Measurements from ENCODE around the gene CCSER2.
"Not testable (repeated sequence)": the region's sequence is repeated elsewhere in the genome, so short reads cannot be mapped to it uniquely, and the experiment has no call there.

CCSER2 gene

DNA sequence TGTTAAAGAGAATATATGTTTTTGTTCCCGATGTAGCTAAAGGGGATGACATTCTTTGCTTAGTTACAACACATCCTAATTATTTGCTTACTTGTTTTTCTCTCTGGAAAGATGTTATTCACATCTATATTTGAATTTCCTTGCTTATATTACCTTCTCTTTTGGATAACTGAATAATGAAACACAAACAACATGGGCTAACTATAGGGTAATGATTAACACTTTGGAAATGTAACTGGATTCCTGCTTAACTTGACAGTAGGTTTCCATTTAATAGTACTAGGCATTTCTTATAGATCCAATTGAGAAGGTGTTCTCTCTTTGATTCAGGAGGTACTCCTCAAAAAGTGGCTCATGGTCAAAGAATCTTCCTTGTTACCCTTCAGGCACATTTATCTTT, 141.1 kb downstream of the CCSER2 start:
- DNase-seq, result no peak

DNA sequence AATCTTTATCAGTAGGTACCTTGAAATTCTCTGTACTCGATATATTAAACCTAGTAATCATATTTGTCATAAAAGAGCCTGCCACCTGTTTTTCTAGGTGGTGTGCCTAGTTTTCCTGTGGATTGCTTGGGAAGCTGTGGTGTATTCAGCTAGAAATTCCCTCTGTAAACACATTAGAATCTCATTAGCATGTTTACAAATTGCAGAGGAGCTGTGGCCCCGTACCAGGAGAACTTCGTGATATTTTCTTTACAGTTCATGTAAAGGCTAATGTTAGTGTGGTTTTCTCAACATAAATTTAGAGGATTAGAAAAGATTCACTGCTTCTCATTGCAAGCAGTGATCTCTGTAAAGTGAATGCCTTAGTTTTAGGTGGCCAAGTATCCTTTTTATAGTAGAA, 144.7 kb downstream of the CCSER2 start:
- no peak for DNase-seq

DNA sequence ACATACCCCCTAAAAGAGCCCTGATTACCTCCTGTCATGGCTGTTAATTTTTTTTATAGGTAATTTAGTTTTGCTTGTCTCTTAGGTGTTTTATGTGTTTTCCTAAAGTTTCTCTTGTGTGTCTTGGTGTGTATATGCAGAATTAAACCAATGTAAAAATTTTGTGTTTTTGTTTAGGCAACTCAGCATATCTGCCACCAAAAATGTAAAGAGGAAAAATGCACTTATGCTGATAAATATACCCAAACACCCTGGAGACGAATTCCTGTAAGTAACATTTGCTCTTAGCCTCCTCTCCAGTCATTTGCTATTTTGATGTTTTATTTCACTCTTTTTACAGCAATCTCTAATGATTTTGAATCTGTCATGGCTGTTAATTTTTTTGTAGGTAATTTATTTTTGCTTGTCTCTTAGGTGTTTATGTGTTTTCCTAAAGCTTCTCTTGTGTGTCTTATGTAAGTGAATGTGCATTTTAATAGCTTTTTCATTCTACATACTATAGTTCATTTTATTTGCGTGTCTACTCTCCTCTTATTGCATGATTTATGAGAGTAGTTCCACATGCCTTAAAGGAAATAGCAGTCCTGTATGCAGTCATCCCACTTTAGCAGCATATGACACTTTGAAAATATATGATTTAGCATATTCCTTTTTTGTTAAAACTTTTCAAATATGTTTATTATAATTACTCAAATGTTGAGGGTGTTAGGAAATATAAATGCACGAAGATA, 149.2 kb downstream of the CCSER2 start:
- no peak for DNase-seq

DNA sequence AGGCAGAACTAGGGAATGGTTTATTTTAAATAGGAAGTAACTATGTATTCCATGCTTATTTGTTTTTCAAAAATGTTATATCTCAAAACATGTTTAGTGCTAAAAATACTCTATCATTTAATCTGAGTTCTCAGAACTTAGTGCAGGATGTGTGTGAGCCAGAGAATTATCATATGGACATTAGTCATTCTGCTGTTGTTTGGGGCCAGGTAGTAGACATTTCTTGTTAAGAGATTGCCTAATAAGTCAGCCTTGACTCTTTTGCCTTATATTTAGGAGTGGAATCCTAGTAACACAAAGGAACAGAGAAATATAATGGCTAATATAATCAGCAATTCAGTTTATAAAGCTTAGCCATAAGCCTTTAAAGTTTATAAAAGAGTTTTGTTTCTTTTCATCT, 149.8 kb downstream of the CCSER2 start:
- DNase-seq, result no peak

DNA sequence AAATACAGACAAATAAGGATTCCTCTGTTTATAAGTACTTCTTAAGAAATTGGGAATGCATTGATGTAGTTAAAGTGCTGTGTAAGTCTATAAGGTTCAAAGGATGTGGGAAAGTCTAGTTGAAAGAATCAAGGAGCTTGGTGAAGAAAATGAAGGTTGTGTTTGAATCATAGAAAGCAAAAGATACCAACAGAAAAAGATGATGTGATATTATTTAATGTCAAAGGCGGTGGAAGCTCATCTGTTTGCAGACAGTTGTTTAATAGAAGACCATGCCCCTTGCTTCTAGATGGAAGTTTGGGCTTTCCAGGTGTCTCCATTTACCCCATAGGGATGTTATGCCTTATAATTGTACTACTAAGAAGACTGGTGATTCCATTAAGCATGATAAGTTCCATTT, 150.3 kb downstream of the CCSER2 start:
- no peak for DNase-seq

DNA sequence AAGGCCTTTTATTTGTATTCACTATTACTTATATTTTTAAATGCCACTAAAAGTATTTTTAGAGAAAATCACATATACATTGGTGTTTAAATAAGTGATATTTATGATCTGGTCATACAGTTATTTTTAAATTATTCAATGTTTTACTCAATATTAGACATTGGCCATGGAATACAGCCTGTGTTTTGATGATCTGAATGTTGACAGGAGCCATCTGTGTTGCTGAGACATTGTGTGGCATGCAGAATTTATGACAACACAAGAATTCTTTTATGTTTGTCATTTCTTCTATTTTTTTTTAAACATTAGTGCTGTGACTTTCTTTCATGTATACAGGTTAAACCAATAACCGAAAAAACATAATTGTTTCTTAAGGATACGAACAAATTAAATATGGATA, 156.2 kb downstream of the CCSER2 start:
- no peak for DNase-seq

DNA sequence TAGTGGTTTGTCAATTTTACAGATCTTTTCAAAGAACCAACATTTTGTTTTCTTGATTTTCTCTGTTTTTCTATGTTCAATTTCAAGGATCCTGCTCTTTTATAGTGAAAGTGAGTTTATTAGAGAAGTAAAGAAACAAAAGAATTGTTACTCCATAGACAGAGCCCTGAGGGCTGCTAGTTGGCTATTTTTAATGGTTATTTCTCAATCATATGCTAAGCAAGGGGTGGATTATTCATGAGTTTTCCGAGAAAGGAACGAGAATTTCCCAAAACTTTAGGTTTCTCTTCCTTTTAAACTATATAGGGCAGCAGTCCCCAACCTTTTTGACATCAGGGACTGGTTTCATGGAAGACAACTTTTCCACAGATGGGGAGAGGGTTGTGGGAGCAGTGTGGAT, 165.0 kb downstream of the CCSER2 start:
- no peak for DNase-seq

DNA sequence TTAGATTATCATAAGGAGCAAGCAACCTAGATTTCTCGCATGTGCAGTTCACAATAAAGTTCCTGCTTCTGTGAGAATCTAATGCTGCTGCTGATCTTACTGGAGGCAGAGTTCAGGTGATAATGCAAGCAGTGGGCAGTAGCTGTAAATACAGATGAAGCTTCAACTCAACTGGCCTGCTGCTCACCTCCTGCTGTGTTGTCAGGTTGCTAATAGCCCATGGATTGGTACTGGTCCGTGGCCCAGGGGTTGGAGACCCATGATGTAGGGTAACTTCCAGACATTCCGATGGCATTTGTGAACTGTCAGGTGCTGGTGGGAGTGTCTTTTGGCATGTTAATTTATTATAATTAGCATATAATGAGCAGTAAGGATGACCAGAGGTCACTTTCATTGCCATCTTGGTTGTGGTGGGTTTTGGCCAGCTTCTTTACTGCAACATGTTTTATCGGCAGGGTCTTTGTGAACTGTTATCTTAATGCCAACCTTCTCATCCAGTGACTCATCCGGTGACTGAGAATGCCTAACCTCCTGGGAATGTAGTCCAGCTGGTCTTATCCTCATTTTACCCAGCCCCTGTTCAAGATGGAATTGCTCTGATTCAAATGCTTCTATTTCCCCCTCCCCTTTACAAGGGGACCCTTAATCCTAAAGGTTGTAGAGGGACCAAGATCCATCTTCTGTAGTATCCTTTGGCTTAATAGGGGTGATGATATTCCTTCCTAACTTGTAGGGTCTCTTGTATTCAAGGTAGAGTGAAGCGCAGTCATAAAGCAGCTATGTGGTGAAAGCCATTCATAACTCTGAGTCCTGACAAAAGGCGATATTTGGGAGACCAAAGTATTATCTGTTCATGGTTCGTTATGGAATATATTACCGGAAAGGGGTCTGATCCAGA, 165.8 kb downstream of the CCSER2 start:
- no peak for DNase-seq

DNA sequence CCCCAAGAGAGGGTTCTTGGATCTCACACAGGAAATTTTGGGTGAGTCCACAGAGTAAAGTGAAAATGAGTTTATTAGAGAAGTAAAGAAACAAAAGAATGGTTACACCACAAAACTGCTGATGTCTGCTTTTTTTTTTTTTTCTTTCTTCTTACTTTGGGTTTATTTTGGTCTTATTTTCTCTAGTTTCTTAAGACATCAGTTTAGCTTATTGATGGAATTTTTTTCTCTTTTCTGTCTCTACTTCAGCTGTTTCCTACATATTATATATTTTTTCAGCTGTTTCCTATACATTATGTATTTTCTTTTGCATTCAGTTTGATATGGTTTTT, 166.4 kb downstream of the CCSER2 start:
- no peak for DNase-seq

DNA sequence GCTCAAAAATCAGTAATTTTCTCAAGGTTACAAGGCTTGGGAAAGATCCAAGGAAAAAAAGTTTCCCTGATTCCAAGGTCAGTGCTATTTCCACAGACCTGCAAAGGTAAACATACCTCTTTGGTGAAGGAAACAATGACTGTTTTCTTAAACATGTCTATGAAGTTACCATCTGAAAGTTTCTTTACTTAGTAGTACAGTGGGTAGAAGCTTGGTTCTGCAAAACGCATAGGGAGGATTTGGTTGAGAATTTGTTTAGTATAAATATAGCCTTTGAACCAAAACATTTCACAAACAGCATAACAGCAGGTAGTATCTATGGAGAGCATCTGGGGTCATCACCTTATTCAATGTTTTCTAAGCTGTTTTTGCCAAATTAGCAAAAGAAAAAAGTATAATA, 169.6 kb downstream of the CCSER2 start:
- no peak for DNase-seq

DNA sequence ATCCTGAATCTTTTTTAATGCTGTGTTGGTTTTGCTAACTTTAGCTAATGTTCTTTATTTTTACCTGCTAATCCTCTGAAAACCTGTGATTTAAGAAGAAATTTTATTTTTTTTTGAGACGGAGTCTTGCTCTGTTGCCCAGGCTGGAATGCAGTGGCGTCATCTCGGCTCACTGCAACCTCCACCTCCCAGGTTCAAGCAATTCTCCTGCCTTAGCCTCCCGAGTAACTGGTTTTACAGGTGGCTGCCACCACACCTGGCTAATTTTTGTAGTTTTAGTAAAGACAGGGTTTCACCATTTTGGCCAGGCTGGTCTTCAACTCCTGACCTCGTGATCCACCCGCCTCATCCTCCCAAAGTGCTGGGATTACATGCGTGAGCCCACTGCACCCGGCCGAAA, 170.7 kb downstream of the CCSER2 start:
- not testable (repeated sequence) for DNase-seq

DNA sequence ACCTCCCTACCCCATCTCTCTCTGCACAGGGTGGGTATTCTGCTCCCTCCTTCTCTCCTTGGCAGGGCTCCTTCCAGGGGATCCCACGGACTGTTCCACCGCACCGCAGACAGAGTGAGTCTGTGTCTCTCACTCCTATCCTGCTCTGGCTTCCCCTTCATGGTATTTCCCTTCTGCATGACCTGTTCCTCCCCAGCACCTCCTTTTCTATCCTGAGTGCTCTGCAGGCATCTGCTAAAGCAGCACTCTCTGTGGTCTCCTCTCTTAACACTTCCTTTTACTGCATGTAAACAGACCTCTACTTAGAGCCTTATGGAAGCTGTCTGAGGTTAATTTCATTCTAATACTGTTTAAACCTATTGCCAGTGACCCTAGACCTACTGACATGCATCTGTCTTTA, 171.5 kb downstream of the CCSER2 start:
- no peak for DNase-seq

DNA sequence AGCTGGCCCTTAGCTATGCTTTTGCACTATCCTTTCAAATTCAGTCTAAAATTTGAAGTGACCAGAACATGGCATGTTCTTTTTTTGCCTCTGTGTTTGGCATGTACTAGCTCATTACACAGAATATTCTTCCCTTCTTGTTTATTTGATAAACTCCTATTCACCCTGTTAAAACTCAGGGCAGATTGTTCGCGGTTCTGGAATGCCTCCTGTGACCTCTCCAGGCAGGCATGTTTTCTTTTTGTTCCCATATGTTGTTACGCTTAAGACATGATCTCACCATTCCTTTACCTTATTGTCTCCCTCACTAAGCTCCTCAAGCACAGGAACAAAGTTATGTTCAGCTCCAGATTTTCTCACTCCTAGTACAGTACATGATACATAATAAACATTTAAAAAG, 181.7 kb downstream of the CCSER2 start:
- DNase-seq, result no peak

DNA sequence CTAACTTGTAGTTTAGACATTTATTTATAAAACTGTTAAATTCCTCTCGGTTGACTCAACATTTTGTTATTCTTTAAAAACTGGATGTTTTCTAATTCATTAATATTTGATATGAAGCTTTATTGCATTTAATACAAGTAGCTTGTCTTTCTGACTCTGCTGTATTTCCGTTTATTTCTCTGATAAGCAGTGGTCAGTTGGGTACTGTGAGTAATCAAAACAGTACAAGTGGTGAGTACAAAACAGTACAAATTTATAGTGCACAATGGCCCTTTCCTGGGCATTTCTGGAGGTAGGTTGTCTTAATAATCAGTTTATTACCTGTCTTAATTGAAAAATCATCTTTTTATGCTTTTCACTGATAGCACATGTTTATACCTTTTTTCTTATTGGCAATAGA, 182.7 kb downstream of the CCSER2 start:
- DNase-seq, result no peak

DNA sequence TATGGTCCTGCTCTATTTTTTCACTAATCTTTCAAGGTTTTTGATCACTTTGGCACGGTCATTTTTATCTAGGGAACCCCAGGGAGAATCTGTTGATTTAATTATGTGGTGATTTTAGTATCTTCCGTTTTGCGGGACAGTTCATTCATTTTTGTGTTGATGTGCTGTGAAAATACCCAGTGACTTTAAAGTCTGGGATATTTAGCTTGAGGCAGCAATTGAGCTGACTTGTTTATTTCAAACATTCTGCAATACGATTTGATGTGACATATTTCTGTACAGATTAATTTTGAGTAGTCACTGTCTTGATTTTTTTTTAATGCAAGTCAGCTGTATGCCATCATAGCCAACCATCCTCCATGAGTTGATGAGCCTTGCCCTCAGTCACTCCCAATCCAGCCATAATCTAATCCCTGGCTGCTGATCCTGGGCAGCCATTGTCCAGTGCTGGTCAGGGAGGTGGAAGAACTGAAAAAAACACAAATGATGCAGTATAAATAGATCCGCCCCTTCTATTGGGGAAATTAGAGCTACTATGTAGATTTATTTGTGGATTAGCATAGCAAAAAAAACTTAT, 183.4 kb downstream of the CCSER2 start:
- DNase-seq, result no peak

DNA sequence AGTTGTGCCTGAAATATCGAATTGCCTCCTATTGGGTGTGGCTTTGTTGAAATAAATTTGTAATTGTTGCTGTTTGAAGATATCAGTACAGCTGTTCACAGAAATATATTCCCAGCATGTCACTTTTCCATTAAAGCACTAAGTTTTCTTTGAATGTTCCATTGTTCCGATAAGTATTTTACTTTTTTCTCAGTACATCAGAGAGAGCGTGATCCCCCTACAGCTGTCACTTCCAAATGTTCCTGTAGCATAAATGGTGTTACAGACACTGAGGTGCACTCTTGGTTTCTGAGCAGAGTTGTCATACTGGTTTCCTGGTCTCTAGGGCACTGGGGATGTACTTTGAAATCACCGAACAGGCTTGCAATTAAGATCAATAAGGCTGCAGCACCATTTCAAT, 189.2 kb downstream of the CCSER2 start:
- no peak for DNase-seq

DNA sequence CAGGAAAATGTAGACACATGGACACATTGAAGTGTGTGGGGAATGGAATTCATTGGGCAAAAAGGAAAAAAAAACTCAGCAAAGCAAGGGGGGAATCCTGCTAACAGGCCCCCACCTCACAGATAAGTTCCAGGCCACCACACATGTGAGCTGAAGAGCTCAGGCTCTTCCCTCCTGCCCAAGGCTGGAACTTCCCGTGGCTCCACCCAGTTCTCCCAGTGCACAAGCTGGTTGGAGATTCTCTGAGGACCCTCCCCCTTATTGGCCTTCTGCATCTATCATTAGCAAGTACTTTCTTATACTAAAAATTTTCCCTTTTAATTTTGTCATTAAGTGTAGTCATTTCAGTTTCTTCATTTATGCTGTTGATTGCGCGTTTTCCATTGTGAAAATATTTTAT, 190.8 kb downstream of the CCSER2 start:
- no peak for DNase-seq

DNA sequence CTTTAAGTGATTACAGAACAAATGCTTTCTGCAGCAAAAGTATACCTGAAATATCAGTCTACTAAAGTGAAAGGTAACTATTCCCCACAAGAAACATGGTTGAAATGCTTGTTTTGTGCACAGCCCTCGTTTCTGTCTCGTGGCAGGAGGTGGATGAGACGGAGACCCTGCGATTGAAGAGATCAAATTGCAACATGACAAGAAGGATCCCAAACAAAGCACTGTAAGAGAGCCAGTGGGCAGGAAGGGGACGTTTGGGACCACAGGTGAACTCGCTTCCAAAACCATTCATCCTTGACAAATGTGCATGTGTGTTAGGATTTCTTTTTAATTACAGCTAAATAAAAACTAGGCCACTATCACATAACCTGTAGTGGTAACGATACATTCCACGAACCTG, 192.6 kb downstream of the CCSER2 start:
- no peak for DNase-seq

DNA sequence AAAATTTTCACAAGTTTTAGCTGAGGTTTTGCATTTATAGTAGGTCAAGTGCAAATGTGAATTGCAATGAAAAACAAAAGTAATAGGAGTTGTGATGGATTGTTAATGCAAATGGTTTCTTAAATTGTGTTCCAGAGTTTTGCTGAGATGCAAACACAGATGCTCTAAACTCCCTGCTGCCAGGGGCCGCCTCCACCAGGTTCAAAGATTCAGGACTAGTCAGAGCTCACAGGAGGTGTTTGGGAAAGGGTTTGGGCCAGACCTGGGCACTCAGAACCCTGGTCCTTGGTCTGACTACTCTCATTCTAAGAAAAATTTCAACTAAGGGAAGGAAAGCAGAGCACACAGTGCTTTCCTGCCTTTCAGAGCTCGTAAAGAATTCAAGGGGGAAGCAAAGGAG, 193.1 kb downstream of the CCSER2 start:
- no peak for DNase-seq

DNA sequence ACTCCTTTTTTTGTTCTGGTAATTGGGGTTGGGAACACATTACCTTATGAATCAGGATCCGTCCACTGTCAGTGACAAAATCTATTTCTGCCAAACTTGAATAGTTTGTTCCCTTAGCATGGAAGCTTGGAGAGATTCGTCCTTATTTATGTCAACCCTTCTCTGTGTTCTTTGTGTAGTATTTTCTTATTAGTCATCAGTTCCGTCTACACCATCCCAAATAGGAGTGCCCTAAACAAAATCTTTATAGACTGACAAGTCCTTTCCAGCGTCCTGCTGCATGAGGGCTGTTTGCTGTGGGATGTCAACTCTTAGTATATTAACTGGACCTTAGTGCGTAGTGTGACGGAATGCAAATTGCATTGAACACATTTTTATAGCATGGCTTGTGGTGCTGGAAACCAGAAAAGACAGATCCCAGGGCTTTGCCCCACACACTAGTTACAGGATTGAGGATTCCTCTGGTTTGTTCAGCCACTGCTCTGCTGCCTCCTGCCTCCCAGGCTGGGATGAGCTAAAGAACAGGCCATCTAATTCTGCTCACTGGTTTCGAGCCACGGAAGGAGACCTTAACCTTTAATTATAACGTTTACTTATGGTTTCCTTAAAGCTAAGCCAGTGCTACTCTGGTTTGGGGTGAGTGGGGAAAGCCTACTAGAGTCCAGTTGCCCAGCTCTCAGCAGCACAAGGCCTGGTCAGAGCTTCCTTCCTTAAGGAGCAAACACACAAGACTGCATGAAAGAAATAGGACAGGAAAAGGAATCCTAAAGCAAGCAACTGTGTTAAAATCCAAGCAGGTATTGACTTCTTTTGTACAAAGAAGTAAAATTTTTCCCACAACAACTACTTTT, 194.4 kb downstream of the CCSER2 start:
- DNase-seq, result no peak

DNA sequence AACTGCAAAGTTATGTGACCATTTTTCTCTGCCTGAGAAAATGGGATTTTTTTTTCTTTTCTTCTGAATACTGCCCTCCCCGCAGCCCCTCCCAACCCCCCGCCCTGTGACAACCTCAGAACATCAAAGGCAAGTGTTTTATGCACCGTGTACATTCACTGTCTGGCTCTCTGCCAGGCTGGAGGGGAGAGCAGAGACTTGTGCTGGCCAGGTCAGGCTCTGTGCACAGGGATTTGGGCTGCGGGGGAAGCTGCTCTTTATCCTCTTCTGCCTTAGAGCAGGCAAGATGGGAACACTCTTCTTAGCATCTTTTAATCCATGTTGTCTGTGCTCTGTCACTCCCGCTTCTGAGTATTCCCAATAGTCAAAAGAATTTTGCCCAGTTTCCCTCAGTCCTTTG, 195.1 kb downstream of the CCSER2 start:
- DNase-seq, result no peak

DNA sequence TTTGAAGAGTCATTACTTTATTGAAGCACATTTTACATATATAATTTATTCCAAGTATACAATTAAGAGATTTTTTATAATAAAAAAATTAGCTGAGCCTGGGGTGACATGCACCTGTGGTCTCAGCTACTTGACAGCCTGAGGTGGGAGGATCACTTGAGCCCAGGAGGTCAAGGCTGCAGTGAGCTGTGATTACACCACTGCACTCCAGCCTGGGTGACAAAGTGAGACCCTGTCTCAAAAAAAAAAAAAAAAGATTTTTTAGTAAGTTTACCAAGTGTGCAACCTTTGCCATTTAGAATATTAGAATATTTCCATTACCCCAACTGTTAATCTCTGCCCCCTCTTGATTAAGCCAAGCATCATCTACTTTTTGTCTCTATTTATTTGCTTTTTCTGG, 196.0 kb downstream of the CCSER2 start:
- DNase-seq, result no peak

DNA sequence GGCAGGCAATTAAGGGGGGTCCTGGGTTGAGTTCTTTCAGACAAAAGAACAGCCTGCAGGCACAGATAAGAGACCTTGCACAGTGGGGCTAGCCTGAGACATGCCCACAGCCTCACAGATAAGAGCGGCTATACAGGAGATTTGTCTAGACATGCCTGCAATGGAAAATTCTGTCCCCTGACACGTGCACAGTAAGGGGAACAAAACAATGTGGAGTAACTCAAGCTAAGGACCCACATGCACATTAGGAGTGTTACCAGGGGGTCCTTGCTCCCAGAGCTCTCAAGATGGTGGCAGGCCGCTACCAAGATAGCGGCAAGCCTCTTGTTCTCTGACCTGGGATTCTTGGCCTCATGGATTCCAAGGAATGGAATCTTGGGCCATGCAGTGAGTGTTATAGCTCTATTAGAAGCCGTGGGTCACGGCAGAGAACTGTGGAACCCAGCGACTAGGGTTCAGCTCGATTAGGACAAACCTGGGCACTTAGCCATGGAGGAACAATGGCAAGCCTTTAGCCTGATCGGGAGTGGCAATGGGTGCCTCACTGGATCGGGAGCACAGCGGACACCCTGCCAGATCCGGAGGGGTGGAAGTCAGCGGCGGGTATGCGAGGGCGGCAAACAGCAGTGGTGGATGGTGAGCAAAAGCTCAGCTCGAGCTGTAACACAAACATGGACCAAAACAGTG, 196.9 kb downstream of the CCSER2 start:
- DNase-seq, result no peak

Measured in CD4-positive, alpha-beta T cell treated with Interleukin-21 for 1 hour (primary cell).